GM23338 (cell line): ENCODE data around the gene BFSP2. TPM values are rescaled to one million over a fixed set of nuclear protein-coding genes. Genes with fewer than 3 reads are reported as not detected.
A peak's percentile ranks its signal among the peaks of the same experiment; 100 is the strongest.

Experiments used
- ATAC-seq: fragments of 200-7000 bp; cut with Tn5 transposase; 3 replicates; pipeline ENCODE4 v1.9.1; 2020
- DNase-seq: peaks from one replicate; pipeline ENCODE4 v3.0.0-alpha.2; 2015; ENCODE audit warnings: low spot score
- H2AFZ ChIP-seq: fragments of 200-600 bp; sonication (generic); 2 replicates; pipeline ENCODE4 v1.8.0; 2016; ENCODE audit warnings: antibody characterized with exemption, mild to moderate bottlenecking, moderate library complexity
- H3F3A ChIP-seq: fragments of 200-600 bp; sonication (generic); replicated peaks from 2 replicates; pipeline ENCODE4 v1.8.0; 2017; ENCODE audit warnings: antibody characterized with exemption, mixed run types, low read depth
- H3K27ac ChIP-seq: fragments of 200-600 bp; sonication (generic); 2 replicates; pipeline ENCODE4 v1.6.1; 2016; ENCODE audit warnings: low read depth
- H3K27me3 ChIP-seq: fragments of 200-600 bp; sonication (generic); 2 replicates; pipeline ENCODE4 v1.8.0; 2016; ENCODE audit warnings: mild to moderate bottlenecking, mixed run types, moderate library complexity; ENCODE audit not compliant: insufficient read depth
- H3K36me3 ChIP-seq: fragments of 200-600 bp; sonication (generic); 2 replicates; pipeline ENCODE4 v1.8.0; 2016; ENCODE audit warnings: mild to moderate bottlenecking; ENCODE audit not compliant: insufficient read depth
- H3K4me1 ChIP-seq: fragments of 200-600 bp; sonication (generic); 2 replicates; pipeline ENCODE4 v1.8.0; 2016; ENCODE audit warnings: mild to moderate bottlenecking, moderate library complexity; ENCODE audit not compliant: insufficient read depth
- H3K4me2 ChIP-seq: fragments of 200-600 bp; sonication (generic); 2 replicates; pipeline ENCODE4 v1.7.1; 2017; ENCODE audit warnings: mixed run types
- H3K4me3 ChIP-seq: fragments of 200-600 bp; sonication (generic); 2 replicates; pipeline ENCODE4 v1.6.1; 2016; ENCODE audit warnings: mixed run types
- H3K79me2 ChIP-seq: fragments of 200-600 bp; sonication (generic); replicated peaks from 2 replicates; pipeline ENCODE4 v1.8.0; 2017; ENCODE audit warnings: mild to moderate bottlenecking; ENCODE audit not compliant: insufficient read depth
- H3K9me2 ChIP-seq: fragments of 200-600 bp; sonication (generic); 2 replicates; pipeline ENCODE4 v1.8.0; 2017; ENCODE audit not compliant: insufficient read depth
- H4K20me1 ChIP-seq: fragments of 200-600 bp; sonication (generic); replicated peaks from 2 replicates; pipeline ENCODE4 v1.8.0; 2017; ENCODE audit warnings: mild to moderate bottlenecking; ENCODE audit not compliant: insufficient read depth
- H3K27ac Mint-ChIP-seq: 2 replicates; pipeline ENCODE4 v1.8.0; 2020; ENCODE audit warnings: inconsistent platforms, mild to moderate bottlenecking, moderate library complexity, mixed read lengths
- H3K27me3 Mint-ChIP-seq: 3 replicates; pipeline ENCODE4 v1.8.0; 2022; ENCODE audit warnings: low read depth, mild to moderate bottlenecking, moderate library complexity, mixed read lengths, inconsistent platforms; ENCODE audit not compliant: insufficient read depth, poor library complexity
- H3K36me3 Mint-ChIP-seq: 3 replicates; pipeline ENCODE4 v1.8.0; 2021; ENCODE audit warnings: low read depth, mild to moderate bottlenecking, inconsistent platforms, moderate library complexity, mixed read lengths
- H3K4me1 Mint-ChIP-seq: 3 replicates; pipeline ENCODE4 v1.8.0; 2020; ENCODE audit warnings: mild to moderate bottlenecking, inconsistent platforms, mixed read lengths
- H3K4me3 Mint-ChIP-seq: 3 replicates; pipeline ENCODE4 v1.8.0; 2021; ENCODE audit warnings: moderate library complexity, mild to moderate bottlenecking, inconsistent platforms, mixed read lengths
- H3K9me3 Mint-ChIP-seq: 3 replicates; pipeline ENCODE4 v1.8.0; 2020; ENCODE audit warnings: moderate library complexity, mild to moderate bottlenecking, inconsistent platforms, mixed read lengths
- CREB1 ChIP-seq: fragments of 250-450 bp; sonication (Bioruptor Pico); IDR thresholded peaks from 2 replicates; pipeline ENCODE4 v1.5.0; 2020; ENCODE audit warnings: low read depth, mild to moderate bottlenecking, moderate library complexity
- JUNB ChIP-seq: IDR thresholded peaks from one replicate; pipeline ENCODE4 v1.6.1; 2016; ENCODE audit warnings: antibody characterized with exemption; ENCODE audit not compliant: unreplicated experiment
- POLR2AphosphoS5 ChIP-seq: IDR thresholded peaks from 2 replicates; pipeline ENCODE4 v1.6.1; 2016; ENCODE audit warnings: antibody characterized with exemption, low read depth
- STAT1 ChIP-seq: IDR thresholded peaks from one replicate; pipeline ENCODE4 v1.6.1; 2016; ENCODE audit warnings: antibody characterized with exemption; ENCODE audit not compliant: unreplicated experiment
- ZNF114 ChIP-seq: fragments of 250-450 bp; sonication (Bioruptor Pico); IDR thresholded peaks from 2 replicates; pipeline ENCODE4 v1.5.0; 2020; ENCODE audit warnings: mild to moderate bottlenecking, moderate library complexity
- ZNF331 ChIP-seq: fragments of 250-450 bp; sonication (Bioruptor Pico); IDR thresholded peaks from 2 replicates; pipeline ENCODE4 v1.5.0; 2020; ENCODE audit warnings: low read depth, mild to moderate bottlenecking, moderate library complexity
- polyA plus RNA-seq: library from polyadenylated mRNA; unstranded; fragments of >200 nt; fragmentation: Nextera tagmentation; extraction: Ambion mirVana; gene quantifications from 2 replicates; pipeline ENCODE4 v1.2.1, GENCODE V29; 2016
- total RNA-seq: library from RNA; depleted of rRNA; stranded (reverse); fragments of >200 nt; shearing (Covaris generic); gene quantifications from 2 replicates; pipeline ENCODE4 v1.2.3, GENCODE V29; 2014
- TF ChIP-seq, protein P1 (sequence below): fragments of 250-450 bp; sonication (Bioruptor Pico); IDR thresholded peaks from 2 replicates; pipeline ENCODE4 v1.5.0; 2020; ENCODE audit warnings: mild to moderate bottlenecking, moderate library complexity
- TF ChIP-seq, protein P2 (sequence below): IDR thresholded peaks from 2 replicates; pipeline ENCODE4 v1.6.1; 2016; ENCODE audit warnings: antibody characterized with exemption
- TF ChIP-seq, protein P3 (sequence below), 2 experiments: fragments of 200-600 bp in 1 of 2; sonication (generic) in 1 of 2; conservative IDR thresholded peaks; 2 replicates each; pipeline versions ENCODE4 v1.5.1 to v1.6.1; 2016 to 2017; ENCODE audit warnings: antibody characterized with exemption in 2 of 2, low read depth in 2 of 2, mild to moderate bottlenecking in 2 of 2, moderate library complexity in 1 of 2

Gene BFSP2
- total and polyA plus RNA-seq, 2 experiments from 2014 or later: not detected

DNA sequence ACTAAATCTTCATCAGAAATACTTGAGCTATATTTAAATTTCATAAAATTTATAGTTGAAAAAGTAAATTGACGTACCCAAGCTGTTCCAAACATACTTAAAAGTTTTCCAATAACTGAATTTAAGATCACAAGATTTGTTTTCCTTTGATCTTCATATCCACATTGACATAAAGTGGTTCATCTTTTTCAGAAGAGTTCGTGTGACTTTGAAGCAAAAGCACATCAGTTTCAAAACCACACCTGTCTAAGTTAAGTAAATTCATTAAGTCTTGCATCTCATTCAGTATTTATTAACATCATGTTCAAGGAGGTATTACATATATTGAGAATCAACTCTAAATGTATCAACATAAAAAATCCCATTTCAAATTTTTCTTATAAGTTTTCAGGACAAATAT is 79.5 kb downstream of the BFSP2 start:
- Mint-ChIP-seq H3K36me3 (no peaks in the 10 kb centered on the region; the same call in 2 of the 3 replicates), H3K27ac (no peak overlapping the region), H3K27me3 (no peaks in the 10 kb centered on the region), H3K9me3 (peaks cover 17% of the 10 kb centered on the region; the same call in 2 of the 3 replicates), H3K4me1 (peaks cover 20% of the 10 kb centered on the region), H3K4me3 (no peak overlapping the region)
- H3K27me3 ChIP-seq: no peaks in the 10 kb centered on the region
- 0 out of 2 replicates have a peak, but pooled peaks cover 4% of the 10 kb centered on the region for H3K9me2 ChIP-seq
- H2AFZ ChIP-seq: no peak overlapping the region
- H3K4me3 ChIP-seq: no peak overlapping the region
- H4K20me1 ChIP-seq: no peaks in the 10 kb centered on the region
- H3K4me1 ChIP-seq: peaks cover 8% of the 10 kb centered on the region
- no peaks in the 10 kb centered on the region for H3F3A ChIP-seq
- no peak overlapping the region for H3K27ac ChIP-seq
- ATAC-seq (no peak), DNase-seq (no peak)
- no peaks in the 10 kb centered on the region for H3K36me3 ChIP-seq
- TF ChIP-seq, protein P1, sequence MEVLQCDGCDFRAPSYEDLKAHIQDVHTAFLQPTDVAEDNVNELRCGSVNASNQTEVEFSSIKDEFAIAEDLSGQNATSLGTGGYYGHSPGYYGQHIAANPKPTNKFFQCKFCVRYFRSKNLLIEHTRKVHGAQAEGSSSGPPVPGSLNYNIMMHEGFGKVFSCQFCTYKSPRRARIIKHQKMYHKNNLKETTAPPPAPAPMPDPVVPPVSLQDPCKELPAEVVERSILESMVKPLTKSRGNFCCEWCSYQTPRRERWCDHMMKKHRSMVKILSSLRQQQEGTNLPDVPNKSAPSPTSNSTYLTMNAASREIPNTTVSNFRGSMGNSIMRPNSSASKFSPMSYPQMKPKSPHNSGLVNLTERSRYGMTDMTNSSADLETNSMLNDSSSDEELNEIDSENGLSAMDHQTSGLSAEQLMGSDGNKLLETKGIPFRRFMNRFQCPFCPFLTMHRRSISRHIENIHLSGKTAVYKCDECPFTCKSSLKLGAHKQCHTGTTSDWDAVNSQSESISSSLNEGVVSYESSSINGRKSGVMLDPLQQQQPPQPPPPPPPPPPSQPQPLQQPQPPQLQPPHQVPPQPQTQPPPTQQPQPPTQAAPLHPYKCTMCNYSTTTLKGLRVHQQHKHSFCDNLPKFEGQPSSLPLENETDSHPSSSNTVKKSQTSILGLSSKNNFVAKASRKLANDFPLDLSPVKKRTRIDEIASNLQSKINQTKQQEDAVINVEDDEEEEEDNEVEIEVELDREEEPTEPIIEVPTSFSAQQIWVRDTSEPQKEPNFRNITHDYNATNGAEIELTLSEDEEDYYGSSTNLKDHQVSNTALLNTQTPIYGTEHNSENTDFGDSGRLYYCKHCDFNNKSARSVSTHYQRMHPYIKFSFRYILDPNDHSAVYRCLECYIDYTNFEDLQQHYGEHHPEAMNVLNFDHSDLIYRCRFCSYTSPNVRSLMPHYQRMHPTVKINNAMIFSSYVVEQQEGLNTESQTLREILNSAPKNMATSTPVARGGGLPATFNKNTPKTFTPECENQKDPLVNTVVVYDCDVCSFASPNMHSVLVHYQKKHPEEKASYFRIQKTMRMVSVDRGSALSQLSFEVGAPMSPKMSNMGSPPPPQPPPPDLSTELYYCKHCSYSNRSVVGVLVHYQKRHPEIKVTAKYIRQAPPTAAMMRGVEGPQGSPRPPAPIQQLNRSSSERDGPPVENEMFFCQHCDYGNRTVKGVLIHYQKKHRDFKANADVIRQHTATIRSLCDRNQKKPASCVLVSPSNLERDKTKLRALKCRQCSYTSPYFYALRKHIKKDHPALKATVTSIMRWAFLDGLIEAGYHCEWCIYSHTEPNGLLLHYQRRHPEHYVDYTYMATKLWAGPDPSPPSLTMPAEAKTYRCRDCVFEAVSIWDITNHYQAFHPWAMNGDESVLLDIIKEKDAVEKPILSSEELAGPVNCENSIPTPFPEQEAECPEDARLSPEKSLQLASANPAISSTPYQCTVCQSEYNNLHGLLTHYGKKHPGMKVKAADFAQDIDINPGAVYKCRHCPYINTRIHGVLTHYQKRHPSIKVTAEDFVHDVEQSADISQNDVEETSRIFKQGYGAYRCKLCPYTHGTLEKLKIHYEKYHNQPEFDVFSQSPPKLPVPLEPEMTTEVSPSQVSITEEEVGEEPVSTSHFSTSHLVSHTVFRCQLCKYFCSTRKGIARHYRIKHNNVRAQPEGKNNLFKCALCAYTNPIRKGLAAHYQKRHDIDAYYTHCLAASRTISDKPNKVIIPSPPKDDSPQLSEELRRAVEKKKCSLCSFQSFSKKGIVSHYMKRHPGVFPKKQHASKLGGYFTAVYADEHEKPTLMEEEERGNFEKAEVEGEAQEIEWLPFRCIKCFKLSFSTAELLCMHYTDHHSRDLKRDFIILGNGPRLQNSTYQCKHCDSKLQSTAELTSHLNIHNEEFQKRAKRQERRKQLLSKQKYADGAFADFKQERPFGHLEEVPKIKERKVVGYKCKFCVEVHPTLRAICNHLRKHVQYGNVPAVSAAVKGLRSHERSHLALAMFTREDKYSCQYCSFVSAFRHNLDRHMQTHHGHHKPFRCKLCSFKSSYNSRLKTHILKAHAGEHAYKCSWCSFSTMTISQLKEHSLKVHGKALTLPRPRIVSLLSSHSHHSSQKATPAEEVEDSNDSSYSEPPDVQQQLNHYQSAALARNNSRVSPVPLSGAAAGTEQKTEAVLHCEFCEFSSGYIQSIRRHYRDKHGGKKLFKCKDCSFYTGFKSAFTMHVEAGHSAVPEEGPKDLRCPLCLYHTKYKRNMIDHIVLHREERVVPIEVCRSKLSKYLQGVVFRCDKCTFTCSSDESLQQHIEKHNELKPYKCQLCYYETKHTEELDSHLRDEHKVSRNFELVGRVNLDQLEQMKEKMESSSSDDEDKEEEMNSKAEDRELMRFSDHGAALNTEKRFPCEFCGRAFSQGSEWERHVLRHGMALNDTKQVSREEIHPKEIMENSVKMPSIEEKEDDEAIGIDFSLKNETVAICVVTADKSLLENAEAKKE (CRISPR knock-in tag): no peak
- no peak overlapping the region for H3K4me2 ChIP-seq
- H3K79me2 ChIP-seq: no peaks in the 10 kb centered on the region

DNA sequence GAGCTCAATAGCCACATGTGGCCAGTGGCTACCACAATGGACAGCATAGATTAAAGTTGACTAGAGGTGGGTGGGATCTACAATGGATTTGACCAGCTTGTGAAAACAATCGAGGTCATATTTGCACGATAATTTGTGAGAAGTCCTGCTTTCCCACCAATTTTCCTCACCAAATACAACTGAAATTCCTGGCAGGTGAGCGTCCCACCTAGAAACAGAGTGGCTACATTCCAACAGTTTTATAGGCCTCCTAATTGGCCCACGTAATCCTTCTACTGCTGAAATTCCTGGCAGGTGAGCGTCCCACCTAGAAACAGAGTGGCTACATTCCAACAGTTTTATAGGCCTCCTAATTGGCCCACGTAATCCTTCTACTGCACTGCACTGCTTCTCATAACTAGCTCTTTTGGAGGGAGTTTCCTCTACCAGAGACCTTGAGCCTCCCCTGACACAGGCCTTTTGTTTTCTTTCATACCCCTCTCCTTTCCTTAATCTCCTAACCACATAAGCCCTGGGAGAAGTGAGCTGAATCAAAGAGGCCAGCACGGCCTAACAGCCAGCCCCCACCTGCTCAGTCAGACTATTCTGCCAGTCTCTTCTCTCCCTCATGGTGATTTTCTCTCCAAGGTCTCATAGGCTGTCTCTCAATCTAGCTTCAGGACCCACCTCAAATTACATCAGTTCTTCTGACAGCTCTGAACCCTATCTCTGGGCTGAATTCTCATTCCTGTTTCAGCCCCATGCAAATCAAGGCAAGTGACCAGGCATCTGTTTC is 80.2 kb downstream of the BFSP2 start:
- Histone ChIP-seq H4K20me1 (no peaks in the 10 kb centered on the region), H2AFZ (peak overlapping the region; percentile 66; the same call in 1 of the 2 replicates), H3K4me2 (no peak overlapping the region), H3K27me3 (no peaks in the 10 kb centered on the region), H3K4me3 (no peak overlapping the region), H3K4me1 (0 out of 2 replicates have a peak, but pooled peaks cover under 1% of the 10 kb centered on the region), H3F3A (no peaks in the 10 kb centered on the region), H3K9me2 (0 out of 2 replicates have a peak, but pooled peaks cover 3% of the 10 kb centered on the region), H3K36me3 (no peaks in the 10 kb centered on the region; the same call in 1 of the 2 replicates), H3K79me2 (no peaks in the 10 kb centered on the region), H3K27ac (no peak overlapping the region)
- Mint-ChIP-seq H3K4me1 (peaks cover 13% of the 10 kb centered on the region), H3K9me3 (peaks cover 23% of the 10 kb centered on the region), H3K36me3 (no peaks in the 10 kb centered on the region; the same call in 1 of the 3 replicates), H3K4me3 (no peak overlapping the region), H3K27ac (0 out of 2 replicates have a peak overlapping the region, but pooled peaks have one; percentile 7), H3K27me3 (no peaks in the 10 kb centered on the region)
- DNase-seq (no peak), ATAC-seq (peak; percentile 61)
- no peak for TF ChIP-seq CREB1
- TF ChIP-seq ZNF114 (CRISPR knock-in tag): no peak
- TF ChIP-seq ZNF331 (CRISPR knock-in tag): no peak
- no peak for TF ChIP-seq POLR2AphosphoS5
- no peak for TF ChIP-seq JUNB
- TF ChIP-seq, protein P2, sequence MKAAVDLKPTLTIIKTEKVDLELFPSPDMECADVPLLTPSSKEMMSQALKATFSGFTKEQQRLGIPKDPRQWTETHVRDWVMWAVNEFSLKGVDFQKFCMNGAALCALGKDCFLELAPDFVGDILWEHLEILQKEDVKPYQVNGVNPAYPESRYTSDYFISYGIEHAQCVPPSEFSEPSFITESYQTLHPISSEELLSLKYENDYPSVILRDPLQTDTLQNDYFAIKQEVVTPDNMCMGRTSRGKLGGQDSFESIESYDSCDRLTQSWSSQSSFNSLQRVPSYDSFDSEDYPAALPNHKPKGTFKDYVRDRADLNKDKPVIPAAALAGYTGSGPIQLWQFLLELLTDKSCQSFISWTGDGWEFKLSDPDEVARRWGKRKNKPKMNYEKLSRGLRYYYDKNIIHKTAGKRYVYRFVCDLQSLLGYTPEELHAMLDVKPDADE: no peak
- TF ChIP-seq STAT1: no peak
- TF ChIP-seq, protein P3, sequence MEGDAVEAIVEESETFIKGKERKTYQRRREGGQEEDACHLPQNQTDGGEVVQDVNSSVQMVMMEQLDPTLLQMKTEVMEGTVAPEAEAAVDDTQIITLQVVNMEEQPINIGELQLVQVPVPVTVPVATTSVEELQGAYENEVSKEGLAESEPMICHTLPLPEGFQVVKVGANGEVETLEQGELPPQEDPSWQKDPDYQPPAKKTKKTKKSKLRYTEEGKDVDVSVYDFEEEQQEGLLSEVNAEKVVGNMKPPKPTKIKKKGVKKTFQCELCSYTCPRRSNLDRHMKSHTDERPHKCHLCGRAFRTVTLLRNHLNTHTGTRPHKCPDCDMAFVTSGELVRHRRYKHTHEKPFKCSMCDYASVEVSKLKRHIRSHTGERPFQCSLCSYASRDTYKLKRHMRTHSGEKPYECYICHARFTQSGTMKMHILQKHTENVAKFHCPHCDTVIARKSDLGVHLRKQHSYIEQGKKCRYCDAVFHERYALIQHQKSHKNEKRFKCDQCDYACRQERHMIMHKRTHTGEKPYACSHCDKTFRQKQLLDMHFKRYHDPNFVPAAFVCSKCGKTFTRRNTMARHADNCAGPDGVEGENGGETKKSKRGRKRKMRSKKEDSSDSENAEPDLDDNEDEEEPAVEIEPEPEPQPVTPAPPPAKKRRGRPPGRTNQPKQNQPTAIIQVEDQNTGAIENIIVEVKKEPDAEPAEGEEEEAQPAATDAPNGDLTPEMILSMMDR (conservative IDR thresholded peaks at IDR 0.05; ENCODE audit: low read depth in 2 of 2): no peak
